ENCODE results near the gene CDKN2B.

CDKN2B gene

DNA sequence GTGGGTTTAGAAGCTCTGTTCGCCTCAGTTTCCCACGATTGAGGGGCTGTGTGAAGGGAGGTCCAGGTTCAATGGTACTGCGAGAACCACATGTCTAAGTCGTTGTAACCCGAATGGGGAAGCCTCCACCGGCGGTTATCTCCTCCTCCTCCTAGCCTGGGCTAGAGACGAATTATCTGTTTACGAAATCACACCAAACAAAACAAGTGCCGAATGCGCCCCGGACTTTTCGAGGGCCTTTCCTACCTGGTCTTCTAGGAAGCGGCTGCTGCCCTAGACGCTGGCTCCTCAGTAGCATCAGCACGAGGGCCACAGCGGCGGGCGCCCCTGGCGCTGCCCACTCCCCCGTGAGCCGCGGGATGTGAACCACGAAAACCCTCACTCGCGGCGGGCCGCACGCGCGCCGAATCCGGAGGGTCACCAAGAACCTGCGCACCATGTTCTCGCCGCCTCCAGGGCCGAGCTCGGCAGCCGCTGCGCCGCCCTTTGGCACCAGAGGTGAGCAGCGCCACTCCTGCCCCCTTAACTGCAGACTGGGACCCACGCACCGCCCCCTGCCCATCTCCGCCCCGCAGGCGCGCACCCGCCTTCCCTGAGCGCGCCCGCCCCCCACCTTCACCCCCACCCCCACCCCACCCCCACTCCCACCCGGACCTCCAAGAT, 15.1 kb downstream of the CDKN2B start, which contains the start of gene CDKN2A:
CDKN2A (minus strand) TSS at position 500 of the 663 bp plus-strand sequence.
- no peak for DNase-seq (ENCODE audit: low spot score)

DNA sequence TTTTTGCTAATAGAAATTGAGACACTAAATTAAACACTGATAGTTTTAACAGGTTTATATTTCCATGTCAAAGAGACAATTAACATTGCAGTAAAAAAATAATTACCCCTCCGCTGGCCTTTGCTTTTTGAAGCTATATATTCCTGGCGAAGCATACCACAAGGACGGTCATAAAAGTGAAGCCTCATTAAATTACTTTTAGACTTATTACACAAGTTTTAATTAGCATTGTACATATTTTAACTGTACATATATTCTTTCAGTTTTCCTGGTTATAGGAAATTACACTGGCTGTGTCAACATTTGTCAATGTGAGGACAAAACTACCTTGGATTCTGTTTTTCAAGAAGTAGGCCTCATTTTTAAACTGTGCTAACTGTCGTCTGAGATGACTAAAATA, 16.1 kb downstream of the CDKN2B start:
- DNase-seq (ENCODE audit: low spot score): no peak

DNA sequence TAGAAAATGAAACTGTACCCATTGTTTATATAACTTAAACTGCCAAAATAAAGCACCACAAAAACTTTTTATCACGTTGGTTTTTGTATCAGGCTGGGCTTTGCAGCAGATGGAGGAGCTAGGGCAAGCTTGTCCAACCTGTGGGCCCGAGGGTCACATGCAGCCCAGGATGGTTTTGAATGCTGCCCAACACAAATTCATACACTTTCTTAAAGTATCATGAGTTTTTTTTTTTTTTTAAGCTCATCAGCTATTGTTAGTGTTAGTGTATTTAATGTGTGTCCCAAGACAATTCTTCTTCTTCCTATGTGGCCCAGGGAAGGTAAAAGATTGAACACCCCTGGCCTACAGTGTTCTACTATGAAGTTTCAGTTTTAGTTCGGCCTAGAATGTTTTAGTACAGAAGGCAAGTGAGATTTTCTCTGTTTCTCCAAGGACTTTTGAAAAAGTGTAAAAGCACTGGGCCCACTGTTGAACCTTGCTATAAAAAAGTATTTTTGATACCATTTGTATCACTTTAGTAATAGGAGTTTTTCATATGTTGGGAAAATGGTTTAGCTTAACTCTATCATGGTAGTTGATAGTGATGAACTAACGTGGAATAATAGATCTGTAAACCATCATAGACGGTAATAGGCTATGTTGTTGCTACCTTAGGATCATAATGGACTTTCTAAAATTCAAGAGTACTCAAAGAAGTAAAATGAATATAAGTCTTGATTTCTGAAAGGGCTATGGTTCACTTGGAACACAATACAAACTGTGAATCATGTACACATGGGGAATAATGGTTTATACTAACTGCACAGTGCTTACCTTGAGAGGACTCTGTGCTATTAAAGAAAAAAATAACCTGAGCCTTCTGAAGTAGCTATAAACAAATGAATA, 17.8 kb downstream of the CDKN2B start:
- DNase-seq (ENCODE audit: low spot score): no peak

DNA sequence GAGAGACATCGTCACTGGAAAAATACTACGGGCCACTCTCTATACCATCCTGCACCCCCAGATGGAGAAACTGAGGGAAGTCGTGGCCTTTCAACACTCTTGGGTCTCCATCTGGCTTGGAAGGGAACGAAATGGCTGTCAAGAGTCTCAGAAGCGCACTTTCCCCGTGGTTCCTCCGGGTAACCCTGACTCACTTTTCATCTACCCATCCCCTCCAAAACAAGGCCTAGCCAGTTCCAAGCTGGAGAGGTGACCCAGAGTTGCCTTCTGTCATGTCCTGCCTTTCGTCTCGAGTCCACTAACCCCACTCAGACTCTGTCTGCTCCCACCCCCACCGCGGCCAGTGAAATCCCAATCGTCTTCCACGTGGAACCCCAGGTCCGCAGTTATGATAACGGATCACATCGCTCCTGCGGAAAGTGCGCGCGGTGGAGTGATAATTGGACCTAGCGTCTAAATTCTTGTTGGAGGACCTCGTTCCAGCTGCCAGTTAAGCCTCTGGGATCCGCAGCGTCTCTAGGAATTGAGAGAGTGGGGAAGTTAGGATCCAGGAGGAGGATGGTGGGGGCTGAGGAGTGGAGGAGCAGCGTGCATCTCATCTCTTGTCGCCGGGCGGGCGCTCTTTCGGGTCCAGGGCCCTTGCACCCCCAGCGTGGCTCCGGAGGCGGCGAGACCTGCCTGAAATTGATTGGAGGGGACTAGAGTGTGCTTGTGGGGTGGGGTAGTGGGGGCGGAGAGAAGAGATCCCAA, 19.5 kb downstream of the CDKN2B start:
- no peak for DNase-seq (ENCODE audit: low spot score)

DNA sequence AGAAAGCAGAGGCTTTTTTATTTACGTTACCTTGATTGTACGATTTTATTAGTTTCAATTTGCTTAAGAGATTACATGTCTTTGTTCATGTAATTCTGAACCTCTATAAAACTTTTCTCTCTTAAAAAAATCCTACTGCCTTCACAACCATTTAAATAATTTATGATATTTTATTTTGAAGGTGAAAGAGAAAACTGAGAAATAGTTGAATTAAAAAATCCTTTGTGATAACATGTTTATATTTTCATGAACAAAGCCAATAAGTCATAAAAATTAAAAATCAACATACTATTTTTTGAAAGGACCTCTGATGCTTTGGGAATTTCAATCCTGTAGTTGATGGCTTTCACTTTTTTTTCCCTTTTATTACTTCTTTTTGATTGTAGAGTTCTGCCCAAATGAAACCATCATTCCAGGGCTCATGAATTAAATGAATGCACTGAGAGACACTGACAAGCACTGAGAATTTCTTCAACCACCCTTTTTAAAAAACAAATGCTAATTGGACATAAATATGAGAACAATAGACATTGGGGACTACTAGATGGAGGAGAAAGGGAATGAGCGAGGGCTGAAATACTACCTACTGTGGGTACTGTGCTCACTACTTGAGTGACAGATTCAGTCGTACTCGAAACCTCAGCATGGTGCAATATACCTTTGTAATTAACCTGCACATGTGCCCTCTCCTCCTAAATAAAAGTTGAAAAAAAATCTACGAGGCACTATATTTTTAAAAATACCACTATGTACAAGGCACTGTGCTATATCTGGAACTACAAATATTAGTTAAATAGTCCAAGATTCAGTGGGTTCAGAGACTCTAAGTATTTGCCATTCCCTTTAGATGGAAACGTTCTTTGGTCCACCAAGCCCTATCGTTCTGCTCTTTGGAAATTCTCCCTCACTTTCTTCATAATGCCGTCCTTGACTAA, 20.8 kb downstream of the CDKN2B start:
- DNase-seq (ENCODE audit: low spot score): no peak

DNA sequence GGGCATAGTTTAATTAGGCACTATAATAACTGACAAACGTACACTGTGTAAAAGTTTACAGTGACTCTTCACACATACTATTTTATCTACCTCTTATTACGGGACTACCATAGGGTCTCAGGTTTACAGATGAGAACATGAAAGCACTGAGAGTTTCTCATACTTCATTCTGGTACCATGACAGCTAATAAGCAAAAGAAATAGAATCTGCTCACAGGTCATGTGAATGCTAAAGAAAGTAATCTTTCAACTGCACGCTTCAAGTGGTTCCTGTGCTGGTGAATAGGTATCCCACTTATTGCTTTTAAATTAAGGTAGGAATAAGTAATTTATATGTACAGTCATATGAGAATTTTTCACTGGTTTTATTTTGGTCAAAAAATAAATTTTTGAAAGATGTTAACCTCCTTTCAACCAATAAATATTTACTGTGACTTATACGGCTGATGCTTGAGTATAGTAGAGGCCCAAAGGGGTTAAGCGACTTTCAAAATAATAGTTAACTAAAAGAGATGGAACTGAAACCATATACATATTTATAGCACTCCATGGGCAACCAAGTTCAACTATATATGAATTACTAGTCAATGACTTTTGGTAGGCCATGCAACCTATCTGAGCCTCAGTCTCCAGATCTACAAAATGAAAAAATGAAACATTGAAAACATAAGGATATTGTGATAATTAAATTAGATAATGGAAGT, 23.0 kb downstream of the CDKN2B start:
- no peak for DNase-seq (ENCODE audit: low spot score)

DNA sequence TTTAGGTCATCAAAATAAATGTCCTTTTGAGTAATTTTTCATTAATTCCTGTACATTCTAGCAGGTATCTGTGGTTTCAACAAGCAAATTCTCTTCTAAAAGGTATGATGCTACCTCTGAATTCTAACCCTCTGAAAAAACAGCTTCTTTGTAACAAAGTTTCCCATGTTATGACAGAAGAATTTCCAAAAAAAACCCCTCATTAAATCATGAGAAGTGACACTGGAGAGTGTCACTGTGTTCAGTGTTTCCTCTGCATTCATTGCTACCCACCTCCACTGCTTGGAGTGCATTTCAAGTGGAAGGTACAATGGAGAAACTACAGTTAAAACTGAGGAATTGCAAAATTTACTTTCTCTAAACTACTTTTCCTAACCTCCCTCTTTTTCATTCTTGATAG, 25.0 kb downstream of the CDKN2B start:
- DNase-seq (ENCODE audit: low spot score): no peak

DNA sequence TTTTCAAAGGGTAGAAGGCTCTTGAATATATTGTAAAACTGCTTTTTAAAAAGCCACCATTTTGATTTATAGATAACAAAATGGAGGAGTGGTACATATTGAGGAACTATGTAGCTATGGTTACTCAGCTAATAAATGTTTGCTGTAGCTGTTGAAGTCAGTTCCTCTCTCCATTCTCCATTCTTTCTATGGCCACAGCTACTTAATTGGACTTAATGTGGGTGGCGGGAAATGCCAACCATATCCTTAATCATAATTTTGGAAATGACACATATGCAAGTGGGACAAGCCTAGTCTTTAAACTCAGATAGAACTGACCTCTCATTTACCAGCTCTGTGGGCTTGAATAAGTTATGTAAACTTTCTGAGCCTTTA, 25.6 kb downstream of the CDKN2B start:
- no peak for DNase-seq (ENCODE audit: low spot score)

DNA sequence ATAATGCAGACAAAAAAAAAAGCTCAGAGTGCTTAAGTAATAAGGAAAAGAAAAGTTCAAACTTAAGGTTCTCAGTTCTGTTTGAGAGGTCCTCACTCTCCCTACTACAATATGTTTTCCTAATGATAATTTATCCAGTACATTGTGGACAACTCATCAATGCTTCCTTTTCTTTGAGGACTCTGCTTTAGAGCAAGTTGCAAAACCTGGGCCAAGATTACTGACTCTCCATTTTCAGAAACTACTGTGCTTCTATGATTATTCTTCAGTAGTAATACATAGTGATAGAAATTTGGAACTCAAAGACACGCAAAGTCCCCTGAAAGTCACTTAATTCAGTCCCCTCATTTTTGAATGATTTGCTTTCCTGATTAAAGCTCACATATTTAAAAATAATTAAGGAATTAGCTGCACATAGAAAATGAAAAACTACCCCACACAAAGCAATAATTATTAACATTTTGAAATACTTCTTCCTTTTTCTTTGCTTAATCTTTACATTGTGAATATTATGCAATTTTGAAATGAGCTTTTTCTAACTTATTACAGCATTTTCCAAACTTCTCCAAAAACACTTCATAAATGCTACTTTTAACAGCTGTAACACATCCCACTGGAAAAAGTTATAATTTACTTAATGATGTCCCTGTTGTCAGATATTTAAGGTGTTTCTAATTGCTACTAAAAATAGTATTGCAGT, 26.1 kb downstream of the CDKN2B start:
- no peak for DNase-seq (ENCODE audit: low spot score)

DNA sequence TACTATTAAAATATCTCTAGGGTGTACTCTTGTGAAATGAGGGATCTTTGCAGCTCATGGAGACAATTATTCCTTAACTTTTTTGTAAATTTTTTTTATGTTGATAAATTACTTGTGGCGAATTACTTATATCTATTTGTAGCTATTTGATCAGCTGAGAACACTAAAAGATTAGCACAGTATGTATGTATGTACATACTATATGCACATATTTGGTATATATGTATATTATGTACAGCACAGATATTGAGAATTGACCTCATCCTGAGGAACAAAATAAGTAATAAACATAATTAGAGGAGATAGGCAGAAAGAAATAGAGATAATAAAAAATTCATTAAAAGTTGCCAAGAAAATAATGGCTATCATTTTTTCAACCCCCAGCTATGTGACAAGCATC, 26.7 kb downstream of the CDKN2B start:
- no peak for DNase-seq (ENCODE audit: low spot score)

DNA sequence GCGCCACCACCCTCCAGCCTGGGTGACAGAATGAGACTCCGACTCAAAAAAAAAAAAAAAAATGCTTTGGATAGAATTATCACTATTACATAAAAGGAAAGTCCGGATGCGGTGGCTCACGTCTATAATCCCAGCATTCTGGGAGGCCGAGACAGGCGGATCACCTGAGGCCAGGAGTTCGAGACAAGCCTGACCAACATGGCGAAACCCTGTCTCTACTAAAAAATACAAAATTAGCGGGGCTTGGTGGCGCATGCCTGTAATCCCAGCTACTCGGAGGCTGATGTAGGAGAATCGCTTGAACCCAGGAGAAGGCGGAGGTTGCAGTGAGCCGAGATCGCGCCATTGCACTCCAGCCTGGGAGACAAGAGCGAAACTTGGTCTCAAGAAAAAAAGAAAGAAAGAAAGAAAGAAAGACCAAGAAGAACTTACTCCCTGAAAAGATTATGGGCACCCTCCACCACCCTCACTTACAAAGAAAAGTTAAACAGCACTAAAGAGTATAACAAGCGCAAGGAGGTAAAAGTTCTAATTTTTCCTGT, 32.7 kb downstream of the CDKN2B start:
- no peak for DNase-seq (ENCODE audit: low spot score)

DNA sequence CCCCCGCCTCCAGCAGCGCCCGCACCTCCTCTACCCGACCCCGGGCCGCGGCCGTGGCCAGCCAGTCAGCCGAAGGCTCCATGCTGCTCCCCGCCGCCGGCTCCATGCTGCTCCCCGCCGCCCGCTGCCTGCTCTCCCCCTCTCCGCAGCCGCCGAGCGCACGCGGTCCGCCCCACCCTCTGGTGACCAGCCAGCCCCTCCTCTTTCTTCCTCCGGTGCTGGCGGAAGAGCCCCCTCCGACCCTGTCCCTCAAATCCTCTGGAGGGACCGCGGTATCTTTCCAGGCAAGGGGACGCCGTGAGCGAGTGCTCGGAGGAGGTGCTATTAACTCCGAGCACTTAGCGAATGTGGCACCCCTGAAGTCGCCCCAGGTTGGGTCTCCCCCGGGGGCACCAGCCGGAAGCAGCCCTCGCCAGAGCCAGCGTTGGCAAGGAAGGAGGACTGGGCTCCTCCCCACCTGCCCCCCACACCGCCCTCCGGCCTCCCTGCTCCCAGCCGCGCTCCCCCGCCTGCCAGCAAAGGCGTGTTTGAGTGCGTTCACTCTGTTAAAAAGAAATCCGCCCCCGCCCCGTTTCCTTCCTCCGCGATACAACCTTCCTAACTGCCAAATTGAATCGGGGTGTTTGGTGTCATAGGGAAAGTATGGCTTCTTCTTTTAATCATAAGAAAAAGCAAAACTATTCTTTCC, 34.2 kb downstream of the CDKN2B start:
- no peak for DNase-seq (ENCODE audit: low spot score)

DNA sequence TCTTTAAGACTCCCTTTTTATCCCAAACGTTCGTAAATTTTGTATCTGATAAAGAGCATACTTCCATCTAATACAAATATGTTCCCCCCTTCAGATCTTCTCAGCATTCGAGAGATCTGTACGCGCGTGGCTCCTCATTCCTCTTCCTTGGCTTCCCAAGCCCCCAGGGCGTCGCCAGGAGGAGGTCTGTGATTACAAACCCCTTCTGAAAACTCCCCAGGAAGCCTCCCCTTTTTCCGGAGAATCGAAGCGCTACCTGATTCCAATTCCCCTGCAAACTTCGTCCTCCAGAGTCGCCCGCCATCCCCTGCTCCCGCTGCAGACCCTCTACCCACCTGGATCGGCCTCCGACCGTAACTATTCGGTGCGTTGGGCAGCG, 34.8 kb downstream of the CDKN2B start:
- no peak for DNase-seq (ENCODE audit: low spot score)

DNA sequence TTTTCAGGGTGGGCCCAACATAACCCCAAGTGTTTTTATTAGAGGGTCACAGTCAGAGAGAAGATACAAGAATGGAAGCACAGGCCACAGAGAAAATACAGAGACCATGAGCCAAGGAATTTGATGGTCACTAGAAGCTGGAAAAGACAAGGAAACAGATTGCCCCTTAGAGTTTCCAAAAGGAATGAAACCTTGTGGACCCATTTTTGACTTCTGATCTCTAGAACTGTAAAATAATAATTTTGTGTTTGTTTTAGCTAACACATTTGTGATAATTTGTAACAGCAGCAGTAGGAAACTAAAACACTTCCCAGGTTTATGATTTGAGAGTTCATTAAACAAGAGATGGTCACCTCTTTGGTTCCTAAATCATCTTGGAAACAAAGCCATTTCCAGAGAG, 36.7 kb downstream of the CDKN2B start:
- no peak for DNase-seq (ENCODE audit: low spot score)

DNA sequence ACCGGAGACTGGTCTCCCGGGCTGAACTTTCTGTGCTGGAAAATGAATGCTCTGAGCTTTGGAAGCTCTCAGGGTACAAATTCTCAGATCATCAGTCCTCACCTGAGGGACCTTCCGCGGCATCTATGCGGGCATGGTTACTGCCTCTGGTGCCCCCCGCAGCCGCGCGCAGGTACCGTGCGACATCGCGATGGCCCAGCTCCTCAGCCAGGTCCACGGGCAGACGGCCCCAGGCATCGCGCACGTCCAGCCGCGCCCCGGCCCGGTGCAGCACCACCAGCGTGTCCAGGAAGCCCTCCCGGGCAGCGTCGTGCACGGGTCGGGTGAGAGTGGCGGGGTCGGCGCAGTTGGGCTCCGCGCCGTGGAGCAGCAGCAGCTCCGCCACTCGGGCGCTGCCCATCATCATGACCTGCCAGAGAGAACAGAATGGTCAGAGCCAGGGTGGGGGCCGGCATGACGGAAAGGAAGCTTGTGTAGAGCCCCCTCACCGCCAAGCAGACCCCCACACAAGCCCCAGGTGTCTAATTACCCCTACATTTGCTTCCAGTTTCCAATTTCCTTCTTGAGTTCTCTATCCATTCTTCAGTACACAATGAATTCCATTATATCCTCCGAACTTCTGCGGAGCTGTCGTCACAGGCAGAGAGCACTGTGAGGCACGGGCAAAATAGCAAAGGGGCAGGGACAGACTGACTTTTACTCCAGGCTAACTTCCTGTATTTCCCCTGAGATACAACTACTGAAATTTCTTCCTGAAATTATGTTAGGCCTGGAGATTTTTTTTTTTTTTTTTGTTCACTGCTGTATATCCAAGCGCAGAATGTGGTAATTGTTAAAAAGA, 38.1 kb downstream of the CDKN2B start:
- no peak for DNase-seq (ENCODE audit: low spot score)

DNA sequence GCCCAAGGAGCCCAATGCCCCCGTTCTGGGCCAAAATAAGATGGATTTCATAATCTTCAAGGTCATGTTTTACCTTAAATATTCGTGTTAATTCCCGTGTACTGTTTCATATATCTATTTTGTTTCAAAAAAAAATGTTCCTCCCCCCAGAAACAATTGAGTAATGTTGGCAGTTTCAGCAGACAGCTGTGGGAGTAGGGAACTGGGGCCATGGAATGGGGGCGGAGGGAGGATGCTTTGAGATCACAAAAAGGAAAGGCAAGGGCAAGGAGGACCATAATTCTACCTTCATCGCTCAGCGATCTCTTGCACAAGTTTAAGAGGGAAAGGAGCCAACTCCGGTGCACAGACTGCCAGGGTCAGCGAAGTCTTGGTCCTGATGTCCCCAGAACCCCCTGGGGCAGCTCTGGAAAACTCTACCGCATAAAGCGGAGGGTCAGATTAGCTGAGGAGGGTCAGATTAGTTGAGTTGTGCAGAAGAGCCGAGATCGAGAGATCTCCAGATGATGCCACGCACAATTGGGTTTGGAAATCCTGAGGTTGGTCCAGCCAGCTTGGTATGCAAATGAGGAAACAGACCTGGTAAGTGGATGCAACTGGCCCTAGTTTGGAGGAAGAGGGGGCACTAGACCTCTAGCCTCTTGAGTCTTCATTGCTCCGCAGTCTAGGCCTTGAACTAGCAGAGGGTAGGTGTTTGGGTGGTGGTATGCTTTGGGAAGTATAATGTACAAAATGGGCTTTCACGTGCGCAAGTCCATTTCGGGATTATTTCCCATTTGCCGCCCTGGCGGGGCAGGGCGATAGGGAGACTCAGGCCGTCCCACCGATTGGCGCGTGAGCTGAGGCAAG, 38.9 kb downstream of the CDKN2B start:
- no peak for DNase-seq (ENCODE audit: low spot score)
